ENCODE data around the gene ADSL.

DNA sequence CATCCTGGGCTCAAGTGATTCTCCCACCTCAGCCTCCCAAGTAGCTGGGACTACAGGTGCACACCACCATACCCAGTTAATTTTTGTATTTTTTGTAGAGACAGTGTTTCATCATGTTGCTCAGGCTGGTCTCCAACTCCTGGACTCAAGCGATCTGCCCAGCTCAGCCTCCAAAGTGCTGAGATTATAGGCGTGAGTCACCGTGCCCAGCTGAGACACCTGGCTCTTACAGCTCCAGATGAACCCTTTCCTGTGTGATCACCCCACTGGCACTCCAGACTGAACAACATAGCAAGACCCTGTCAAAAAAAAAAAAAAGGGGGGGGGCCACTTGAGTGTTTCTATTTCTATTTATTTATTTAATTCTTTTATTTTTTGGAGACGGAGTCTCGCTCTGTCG, 1.0 kb upstream of the ADSL start:
- TF ChIP-seq, protein P1, sequence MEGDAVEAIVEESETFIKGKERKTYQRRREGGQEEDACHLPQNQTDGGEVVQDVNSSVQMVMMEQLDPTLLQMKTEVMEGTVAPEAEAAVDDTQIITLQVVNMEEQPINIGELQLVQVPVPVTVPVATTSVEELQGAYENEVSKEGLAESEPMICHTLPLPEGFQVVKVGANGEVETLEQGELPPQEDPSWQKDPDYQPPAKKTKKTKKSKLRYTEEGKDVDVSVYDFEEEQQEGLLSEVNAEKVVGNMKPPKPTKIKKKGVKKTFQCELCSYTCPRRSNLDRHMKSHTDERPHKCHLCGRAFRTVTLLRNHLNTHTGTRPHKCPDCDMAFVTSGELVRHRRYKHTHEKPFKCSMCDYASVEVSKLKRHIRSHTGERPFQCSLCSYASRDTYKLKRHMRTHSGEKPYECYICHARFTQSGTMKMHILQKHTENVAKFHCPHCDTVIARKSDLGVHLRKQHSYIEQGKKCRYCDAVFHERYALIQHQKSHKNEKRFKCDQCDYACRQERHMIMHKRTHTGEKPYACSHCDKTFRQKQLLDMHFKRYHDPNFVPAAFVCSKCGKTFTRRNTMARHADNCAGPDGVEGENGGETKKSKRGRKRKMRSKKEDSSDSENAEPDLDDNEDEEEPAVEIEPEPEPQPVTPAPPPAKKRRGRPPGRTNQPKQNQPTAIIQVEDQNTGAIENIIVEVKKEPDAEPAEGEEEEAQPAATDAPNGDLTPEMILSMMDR (IDR thresholded peaks at IDR 0.05): no peak
- TF ChIP-seq POLR2A (IDR thresholded peaks at IDR 0.05): no peak
